HG02870 (cell line): ENCODE results near the gene TEKT2.

ENCODE experiments used
- ATAC-seq: cut with Tn5 transposase; IDR thresholded peaks from one replicate; pipeline ENCODE4 v1.9.1; 2021; ENCODE audit warnings: mild to moderate bottlenecking, moderate library complexity; ENCODE audit not compliant: unreplicated experiment

Gene TEKT2, protein sequence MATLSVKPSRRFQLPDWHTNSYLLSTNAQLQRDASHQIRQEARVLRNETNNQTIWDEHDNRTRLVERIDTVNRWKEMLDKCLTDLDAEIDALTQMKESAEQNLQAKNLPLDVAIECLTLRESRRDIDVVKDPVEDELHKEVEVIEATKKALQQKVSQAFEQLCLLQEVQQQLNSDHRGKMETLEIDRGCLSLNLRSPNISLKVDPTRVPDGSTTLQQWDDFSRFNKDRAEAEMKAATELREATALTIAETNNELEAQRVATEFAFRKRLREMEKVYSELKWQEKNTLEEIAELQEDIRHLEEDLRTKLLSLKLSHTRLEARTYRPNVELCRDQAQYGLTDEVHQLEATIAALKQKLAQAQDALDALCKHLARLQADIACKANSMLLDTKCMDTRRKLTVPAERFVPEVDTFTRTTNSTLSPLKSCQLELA

DNA sequence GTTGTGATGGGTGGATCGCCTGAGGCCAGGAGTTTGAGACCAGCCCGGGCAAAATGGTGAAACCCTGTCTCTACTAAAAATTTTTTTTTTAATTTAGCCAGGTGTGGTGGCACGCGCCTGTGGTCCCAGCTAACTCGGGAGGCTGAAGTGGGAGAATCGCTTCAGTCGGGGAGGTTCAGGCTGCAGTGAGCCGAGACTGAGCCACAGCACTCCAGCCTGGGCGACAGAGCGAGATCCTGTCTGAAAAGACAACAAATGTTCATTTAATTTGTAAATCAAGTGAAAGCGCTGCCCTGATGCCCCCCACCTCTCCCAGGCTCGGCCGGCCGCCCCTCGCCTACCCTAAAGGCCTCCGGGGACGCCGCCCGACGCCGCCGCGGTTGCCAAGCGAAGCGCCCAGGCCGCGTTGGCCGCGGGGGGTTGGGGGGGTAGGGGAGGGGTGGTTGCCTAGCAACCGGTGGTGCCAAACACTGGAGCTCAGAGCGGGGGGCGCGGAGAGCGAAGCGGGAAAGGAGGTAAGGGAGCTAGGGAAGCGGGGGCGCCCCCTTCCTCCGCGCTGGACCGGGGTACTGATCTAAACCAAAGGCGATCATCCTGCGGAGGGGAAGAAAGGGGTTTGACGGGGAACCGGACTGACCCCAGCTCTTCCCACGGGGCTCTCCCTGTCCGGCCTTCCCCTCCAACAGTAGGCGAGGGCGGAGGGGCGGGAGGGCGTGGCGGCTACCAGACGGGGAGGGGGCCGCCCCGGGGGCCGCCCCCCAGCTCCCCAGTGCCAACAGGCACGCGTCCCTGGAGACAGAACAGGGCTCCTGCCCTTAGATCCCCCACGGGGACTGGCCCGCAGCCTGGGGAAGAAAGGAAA, at the start of gene TEKT2:
TSS of gene TEKT2 (plus strand) at position 460 of the 862 bp plus-strand sequence. CDS start 828 bp downstream, outside the sequence.
- no peak for ATAC-seq

DNA sequence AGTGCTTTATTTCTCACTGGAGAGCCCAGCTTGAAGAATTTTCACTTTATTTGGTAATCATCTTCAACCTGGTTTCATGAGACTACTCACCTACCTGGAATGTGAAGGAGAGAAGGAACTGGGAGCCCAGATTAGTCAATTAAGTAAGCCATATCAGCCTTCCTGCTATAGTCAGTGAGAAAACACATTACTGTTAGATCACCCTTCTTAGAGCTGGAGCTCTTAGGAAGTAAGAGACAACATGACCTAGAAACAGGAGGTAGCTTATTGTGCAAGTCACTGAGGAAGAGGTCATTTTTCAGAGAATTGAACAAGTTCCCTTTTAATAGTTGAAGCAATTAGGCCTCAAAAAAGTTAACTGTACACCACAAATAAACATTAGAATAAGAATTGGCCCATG, 49.2 kb upstream of the TEKT2 start:
- ATAC-seq: no peak

DNA sequence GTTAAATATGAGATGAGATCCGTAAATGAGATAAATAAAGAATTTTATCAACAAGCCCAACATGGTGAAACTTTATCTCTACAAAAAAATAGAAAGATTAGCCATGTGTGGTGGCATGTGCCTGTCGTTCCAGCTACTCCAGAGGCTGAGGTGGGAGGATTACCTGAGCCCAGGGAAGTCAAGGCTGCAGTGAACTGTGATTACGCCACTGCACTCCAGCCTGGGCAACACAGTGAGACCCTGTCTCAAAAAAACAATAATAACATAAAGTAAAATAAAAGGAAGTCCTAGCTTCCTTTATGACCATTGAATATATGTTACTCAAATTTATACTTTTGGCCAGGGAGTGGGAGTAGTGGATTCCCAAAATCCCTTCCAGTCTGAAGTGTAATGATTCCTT, 48.7 kb upstream of the TEKT2 start:
- ATAC-seq: no peak

DNA sequence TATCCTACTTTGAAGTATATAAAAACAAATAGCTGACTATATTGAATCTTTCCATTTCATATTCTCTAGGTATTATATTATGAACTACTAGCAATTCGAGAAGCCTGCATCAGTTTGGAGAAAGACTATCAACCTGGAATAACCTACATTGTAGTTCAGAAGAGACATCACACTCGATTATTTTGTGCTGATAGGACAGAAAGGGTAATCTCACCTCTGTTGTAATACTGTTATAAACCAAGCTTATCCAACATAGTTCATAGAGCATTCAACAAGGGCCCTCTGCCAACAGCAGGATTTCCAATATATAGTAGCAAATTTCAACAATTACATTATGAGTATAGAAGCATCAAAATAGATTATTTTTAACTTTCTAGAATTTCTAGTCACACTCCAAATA, 43.7 kb upstream of the TEKT2 start:
- ATAC-seq: no peak

DNA sequence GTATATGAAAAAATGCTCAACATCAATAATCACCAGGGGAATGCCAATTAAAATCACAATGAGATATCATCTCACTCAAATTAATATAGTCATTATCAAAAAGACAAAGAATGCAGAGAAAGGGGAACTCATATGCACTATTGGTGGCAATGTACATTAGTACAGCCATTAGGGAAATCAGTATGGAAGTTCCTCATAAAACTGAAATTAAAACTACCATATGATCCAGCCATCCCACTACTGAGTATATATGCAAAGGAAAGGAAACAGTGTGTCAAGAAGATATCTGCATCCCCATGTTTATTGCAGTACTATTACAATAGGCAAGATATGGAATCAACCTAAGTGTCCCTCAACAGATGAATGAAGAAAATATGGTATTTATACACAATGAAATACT, 32.1 kb upstream of the TEKT2 start:
- no peak for ATAC-seq

DNA sequence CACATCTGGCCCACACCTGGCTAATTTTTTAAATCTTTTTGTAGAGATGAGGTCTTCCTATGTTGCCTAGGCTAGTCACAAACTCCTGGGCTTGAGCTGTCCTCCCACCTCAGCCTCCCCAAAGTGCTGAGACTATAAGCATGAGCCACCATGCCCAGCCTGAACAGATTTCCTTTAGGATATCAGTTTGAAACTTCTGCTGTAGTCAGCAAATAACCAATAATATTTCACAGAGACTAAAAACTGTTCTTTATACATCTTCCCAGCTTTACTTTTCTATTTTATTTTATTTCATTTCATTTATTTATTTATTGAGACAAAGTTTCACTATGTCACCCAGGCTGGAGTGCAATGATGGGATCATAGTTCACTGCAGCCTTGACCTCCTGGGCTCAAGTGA, 29.9 kb upstream of the TEKT2 start:
- ATAC-seq: no peak

DNA sequence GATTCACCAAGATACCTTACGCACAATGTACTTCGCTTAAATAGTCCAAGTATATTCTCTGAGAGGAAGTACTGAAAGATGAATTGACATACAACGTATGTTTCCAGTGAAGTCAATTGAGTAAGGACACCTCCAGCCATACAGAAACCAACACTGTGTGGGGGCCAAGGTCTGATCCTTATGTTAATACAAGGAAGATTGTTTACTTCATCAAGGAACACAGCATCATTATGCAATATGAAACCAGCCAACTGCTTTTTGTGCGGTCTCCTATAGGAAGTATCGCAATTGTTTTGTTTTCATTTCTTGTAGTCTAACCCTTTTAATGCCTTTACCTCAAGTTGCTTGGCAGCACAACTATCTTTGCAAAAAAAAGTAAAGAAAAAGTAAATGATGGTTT, 28.2 kb upstream of the TEKT2 start:
- ATAC-seq: no peak

DNA sequence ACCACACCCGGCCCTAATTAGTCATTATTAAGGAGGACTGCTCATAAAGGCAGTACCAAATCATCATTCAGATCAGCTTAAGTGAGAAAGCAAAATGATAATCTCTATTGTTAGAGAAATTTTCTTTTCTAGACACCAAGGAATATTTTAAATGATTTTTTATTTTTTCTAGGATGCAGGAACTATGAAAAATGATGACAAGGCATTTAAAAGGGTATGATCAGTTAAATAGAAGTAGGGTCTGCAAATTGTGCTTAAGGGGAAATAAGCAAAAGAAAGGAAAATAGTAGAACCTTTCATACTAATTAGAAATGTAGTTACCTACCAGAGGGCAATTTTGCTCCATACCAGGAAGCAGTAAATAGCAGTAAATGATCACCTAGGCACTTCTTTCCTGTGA, 21.6 kb upstream of the TEKT2 start:
- ATAC-seq: no peak

DNA sequence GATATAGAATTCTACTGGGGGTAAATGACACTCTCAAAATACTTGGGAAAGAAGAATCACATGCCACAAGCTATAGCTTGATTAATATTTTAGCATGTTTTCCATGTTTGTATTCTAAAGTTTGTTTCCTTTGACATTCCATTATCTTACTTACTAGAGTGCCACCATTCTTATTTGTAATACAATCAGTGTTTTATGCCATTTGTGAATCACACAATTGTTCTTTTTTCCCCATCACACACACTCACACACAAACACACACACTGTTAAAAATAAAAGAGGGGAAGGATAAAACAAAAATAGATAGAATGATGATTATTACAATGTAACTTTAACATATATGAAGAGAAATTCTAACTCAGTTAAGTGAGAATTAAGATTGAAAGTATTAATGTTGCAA, 16.0 kb upstream of the TEKT2 start:
- no peak for ATAC-seq

DNA sequence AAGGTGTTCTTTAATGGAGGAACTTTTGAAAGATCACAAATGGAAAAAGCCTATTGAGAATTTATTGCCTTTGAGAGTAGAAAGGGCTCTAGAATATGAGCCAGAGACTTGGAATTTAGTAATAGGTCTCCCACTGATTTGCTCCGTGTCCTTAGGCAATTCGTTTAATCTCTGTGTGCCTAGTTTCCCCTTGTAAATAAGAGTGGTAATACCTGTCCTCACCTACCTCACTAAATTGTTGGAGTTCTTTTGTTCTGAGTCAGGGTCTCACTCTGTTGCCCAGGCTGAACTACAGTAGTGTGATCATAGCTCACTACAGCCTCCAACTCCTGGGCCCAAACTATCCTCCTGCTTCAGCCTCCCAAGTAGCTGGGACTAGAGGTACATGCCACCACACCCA, 15.0 kb upstream of the TEKT2 start:
- no peak for ATAC-seq

DNA sequence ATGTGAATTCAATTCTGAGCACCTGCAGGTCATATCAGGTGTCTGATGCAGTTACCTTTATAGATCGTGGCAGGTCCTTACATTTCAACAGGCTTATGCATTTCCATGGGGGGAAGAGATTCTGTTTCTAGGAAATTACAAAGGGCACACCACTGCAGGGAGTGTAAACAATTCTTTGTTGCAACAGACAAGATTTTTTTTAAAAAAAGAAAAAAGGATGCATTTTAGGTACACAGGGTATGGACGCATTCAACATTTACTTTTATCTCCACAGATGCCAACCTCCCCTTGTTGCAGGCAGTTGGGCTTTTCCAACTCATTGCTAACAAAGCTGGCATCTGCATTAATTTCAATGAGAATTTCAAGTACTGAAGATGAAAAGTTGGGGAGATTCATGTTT, 13.5 kb upstream of the TEKT2 start:
- ATAC-seq: no peak

DNA sequence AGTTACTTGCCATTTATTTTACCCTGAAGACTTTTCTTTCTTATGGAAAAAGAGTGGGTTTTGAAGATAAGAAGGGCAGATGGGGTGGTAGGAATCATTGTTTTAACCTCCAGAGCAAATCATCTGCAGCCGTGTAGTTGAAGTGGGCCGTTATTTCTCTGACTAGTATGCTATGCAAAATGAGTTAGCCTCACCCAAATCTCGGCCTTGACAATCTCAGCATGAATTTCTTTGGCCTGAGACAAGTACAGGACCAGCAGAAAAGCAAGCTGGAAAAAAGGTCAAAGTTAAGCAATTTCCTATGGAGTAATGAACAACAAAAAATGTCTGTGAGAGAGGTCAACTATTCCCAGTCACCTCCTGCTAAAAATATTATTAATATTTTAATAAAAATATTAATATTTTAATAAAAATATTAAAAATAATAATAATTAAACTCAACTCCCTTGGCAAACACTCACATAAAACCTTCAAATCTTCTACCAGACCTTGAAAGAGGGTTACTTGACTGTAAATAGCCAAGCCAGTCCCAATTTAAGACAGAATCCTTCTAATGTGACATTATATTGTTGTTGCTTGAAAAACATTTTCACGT, 6.8 kb upstream of the TEKT2 start:
- ATAC-seq: no peak

DNA sequence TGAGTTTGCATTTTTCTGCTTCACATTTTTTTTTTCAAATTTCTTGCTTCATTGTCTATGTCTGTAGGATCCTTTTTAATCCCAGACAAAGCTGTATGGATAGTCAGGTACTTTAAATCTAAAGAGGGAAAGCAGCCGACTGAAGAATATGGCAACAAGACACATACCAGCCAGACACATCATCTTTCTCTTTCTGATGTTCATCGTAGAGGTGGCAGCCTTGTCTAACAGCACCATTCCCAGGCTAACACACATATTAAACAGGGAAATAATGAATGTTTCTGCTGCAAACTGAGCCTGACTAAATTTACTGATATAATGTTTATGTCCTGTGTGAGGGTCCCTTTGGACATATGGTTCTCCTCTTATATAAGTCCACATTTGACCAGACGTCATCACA, 3.7 kb upstream of the TEKT2 start:
- no peak for ATAC-seq

DNA sequence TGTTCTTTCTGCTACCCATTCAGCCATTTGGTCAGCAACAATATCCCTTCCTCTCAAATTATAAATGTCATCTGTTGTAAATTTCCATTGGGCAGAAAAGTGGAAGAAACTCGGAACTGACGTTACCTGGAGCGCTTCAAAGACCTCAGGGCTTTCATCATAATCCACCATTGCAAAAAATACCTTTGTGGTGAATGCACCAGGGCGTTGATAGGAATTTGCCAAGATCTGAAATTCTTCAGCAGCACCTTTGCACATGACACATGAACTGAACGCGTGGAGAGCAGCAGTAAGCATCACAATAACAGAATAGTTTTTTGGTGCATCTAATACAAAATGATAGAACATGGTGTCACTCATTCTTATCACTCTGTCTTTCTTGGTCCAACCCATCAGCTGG, 3.1 kb upstream of the TEKT2 start:
- ATAC-seq: no peak

DNA sequence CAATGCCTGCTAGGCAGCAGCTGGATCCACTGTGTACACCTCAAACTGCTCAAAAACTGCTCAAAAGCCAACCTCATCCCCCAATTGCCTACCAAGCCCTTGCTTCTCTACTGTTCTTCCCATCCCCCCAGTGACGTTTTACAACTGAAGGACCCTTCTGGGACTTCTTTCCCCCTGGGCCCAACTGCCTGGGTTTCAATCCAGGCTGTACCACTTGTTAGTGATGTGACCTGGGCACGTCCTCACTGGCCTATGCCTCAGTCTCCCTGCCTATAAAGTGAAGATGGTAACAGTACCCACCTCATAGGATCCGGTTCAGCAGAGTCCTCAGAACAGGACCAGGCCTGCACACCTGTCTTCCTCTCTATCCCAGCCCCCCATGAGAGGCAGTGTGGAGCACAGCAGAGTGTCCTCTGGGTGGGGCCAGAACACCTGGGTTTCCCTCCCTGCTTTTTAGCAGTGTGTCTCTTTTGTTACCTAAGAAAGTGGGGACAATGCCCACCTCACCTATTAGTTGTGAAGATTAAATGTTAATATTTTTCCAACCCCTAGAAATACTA, 1.9 kb upstream of the TEKT2 start:
- ATAC-seq: no peak

DNA sequence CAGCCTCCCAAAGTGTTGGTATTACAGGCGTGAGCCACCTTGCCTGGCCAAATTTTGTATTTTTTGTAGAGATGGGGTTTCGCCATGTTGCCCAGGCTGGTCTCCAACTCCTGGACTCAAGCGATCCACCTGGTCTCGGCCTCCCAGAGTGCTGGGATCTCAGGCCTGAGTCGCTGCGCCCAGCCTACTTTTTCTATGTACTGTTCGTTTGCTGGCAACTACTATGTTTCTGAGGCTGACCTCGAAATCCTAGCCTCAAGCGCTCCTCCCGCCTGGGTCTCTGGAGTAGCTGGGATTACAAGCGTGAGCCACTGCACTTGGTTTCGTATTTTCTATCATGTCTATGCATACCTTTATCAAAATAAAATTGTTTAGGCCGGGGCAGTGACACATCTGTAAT, 675 bp upstream of the TEKT2 start:
- ATAC-seq: no peak

DNA sequence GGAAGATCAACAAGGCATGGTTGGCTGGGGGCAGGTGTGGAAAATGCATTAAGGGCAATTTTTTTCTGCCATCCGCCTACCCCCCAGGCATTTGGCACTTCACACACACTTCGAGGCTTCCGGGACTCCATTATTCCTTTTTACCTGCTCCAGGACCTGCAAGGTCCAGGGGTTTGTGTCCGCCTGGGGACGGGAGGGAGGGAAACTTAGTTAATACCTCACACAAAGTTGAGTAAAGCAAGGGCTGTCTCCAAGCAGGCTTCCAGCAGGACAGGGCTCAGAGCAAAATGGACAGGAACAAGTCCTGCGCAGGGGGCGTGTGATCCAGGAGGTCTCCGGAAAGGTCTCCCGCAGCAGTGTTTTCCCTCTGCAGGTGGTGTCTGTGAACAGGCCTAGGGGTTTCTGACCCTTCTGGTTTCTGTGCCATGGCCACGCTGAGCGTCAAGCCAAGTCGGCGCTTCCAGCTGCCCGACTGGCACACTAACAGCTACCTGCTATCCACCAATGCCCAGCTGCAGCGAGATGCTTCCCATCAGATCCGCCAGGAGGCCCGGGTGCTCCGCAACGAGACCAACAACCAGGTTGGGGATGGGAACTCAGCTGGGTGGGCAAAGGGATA, 712 bp downstream of the TEKT2 start:
- no peak for ATAC-seq

DNA sequence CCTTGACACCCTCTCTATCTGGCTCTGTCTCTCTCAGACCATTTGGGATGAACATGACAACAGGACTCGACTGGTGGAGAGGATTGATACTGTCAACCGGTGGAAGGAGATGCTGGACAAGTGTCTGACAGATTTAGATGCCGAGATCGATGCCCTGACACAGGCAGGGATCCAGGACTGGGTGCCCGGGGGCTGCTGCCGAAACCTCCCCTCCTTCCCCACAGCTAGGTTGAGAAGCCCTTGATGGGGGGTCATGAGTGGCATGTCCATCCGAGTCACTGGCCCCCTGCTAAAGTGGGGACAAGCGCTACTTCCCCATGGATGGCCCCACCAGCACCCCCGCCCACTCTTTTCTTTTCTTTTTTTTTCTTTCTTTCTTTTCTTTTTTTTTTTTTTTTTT, 1.2 kb downstream of the TEKT2 start:
- no peak for ATAC-seq

DNA sequence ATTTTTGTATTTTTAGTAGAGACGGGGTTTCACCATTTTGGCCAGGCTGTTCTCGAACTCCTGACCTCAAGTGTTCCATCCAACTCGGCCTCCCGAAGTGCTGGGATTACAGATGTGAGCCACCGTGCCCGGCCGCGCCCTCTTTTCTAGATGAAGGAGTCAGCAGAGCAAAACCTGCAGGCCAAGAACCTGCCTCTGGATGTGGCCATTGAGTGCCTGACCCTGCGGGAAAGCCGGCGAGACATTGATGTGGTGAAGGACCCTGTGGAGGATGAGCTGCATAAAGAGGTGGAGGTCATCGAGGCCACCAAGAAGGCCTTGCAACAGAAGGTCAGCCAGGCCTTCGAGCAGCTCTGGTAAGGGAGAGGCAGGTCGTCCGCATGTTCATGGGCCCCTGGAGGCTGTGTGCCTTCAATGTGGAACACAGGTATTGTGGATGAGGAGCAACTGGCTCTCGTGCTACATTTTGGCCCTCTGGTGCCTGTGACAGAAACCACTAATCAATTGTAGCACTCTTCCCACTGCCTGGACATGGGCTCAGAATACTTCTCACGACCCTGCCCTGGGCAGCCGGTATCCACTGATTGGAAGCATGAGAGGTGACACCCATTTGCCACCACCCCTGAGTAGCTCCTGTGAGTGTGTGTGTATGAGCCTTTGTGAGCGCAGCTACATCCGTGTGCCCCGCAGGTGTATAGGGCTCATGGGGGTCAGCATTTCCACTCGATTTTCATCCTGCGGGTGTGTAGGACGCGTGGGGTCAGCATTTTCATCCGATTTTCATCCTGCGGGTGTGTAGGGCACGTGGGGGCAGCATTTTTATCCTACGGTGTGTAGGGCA, 2.0 kb downstream of the TEKT2 start:
- no peak for ATAC-seq
